LoVo (cell line): ENCODE results near the gene AFF3.
A peak's percentile ranks its signal among the peaks of the same experiment; 100 is the strongest.

Experiments used
- DNase-seq: peaks from one replicate; pipeline ENCODE4 v3.0.0-alpha.2; 2016; ENCODE audit warnings: low spot score

AFF3 gene

DNA sequence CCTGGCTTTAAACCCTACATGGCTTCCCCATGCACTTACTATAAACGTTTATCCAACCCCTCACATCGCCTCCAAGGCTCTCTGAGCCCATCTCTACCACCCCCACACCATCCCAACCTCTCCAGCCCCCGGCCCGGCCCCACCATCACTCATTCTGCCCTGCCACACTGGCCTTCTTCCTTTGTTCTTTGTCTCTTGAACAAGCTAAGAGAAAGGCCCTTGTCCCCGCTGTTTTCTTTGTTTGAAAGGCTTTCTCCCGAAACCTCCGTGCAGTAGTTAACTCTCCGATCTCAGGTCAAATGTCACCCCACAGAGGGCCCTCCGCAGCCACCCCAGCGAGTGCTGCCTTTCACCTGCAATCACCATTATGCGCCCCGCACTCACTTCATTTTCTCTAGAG lies 100.4 kb downstream of the AFF3 start:
- DNase-seq, result no peak

DNA sequence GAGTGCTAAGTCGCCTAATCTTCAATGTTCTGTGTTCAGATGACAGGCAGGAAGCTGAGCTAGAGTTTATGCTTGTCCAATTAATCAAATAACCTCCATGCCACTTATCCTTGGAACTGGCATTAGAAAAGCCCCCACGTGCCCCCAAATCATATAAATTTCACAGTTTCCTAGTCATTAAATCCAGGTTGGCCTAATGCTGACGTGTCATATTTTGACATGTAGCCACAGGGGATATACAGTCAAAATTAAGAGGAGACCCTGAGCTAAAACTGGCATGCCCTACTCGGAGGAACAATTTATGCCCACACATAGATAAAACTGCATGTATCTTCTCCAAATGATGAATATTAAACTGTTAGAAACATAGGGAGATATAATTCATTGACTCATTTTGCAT lies 101.0 kb downstream of the AFF3 start:
- DNase-seq, result no peak

DNA sequence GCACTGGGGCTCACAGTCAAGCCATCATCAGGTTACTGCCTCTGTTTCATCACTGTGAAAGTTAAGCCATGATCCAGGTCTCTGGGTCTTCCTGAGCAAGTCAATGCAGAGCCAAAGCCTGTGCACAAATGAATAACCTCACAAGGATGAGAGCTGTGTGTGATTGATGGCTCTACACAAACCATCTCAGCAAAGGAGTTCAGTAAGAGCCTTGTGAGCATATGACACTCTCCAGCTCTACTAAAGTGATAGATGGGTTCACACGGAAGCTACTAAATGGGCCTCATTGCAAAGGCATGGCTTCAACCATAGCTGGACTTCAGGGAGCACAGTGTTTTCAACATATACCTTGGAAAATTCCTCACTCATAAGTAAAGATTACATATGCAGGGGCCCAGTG lies 101.5 kb downstream of the AFF3 start:
- no peak for DNase-seq

DNA sequence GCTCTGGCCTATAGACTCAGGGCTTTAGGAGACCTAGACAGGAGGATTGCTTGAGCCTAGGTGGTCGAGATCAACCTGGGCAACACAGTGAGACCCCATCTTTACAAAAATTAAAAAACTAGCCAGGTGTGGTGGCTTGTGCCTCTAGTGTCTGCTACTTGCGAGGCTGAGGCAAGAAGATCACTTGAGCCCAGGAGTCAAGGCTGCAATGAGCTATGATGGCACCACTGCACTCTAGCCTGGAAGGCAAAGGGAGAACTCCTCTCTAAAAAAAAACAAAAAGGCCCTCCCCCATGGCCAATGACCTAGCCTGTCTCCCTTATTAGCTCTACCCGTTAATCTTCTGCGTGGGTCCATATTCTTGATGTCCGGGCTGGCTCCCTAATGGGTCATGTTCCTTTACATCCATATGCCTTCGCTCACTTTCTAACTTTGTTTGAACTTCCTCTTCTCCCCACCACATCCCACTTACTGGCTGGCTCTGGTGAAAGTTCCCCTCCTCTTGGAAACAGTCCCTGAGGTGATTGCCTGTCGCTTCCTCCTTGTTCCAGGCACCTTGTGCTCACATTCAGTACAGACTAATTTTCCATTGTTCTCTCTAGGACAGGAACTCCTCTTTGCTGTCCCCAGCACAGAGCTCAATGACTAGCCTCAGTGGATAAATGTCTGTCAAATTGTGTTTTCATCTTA lies 103.0 kb downstream of the AFF3 start:
- no peak for DNase-seq

DNA sequence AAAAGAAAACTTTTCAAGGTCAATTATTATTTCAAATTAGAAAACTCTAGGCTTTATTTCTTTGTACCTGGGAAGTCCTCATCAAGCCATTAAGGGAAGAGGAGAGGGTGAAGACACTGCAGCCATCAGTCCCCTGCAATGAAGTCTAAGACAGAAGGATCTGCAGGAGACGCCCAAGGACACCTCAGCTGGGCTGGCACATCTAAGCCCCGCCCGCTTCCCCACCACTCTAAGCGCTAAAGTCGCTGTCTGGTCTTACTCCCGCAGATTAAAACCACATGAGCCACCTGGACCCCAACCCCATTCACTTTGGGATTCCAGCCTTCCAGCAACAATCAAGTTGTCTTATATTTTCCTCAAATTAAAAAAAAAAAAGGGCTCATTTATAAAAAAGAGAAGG lies 104.4 kb downstream of the AFF3 start:
- no peak for DNase-seq

DNA sequence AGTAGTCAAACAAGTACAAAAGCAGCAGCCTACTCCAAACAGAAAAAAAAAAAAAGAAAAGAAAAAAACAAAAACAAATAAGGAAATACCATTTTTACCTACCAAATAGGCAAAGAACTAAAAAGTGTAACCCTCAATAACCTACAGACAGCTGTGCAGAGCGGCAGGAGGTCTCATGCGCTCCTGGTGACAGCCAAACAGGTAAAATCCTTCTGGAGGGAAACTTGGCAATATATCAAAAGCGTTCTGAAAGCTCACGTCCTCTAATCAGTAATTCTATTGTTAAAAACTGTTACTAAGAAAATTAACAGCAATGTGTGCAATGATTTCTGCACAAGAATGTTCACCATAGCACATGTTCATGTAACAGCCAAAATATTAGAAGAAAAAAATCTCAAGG lies 105.6 kb downstream of the AFF3 start:
- DNase-seq, result no peak

DNA sequence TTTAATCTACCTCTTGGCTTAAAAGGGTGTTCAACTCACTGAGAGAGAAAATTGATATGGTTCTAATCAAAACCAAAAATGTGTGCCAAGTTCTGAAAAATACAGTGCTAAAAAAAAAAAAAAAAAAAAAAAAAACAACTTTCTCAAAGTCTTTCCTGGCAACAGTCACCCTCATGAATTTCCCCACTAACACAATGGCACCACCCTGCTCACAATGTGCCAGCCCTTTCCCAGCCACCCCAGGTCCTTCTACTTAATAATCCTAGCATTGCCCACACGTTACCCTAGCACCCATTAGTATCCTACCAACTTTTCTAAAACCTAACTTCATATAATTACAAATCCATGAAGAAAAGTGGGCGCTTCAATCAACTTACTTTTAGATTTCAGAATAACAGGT lies 106.4 kb downstream of the AFF3 start:
- DNase-seq, result no peak

DNA sequence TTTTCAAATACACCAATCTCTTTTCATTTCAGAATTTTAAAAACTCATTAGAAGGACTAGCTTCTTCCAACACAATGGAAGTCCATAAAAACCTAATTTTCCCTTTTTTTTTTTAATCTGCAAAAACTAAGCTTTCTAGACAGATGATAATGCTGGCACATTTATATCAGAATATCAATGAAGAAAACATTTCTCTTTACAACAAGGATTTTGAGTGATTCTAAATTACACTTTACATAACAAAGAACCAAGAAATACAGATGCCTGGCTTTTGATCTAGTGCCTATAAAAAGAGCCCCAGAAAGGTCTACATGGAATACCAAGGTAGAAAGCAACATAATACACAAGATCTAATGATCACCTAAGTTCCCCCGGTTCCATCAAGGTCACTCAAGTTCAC lies 108.0 kb downstream of the AFF3 start:
- no peak for DNase-seq

DNA sequence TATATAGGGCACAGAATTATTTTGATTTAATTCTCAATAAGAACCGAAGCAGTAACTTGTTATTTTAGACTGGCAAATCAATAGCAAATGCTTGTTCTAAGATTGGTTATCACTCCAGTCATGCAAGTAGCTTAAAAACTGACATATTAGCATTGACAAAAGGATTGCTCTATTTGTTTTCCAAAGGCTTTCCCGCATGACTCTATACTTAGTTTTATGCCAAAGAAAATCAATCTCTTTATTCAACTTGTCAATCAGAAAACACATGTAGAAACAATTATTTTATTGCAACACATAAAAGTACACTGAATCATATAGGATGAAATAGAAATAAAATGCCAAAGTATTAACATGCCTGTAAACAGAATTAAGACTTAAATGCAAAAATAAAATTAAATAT lies 108.4 kb downstream of the AFF3 start:
- no peak for DNase-seq

DNA sequence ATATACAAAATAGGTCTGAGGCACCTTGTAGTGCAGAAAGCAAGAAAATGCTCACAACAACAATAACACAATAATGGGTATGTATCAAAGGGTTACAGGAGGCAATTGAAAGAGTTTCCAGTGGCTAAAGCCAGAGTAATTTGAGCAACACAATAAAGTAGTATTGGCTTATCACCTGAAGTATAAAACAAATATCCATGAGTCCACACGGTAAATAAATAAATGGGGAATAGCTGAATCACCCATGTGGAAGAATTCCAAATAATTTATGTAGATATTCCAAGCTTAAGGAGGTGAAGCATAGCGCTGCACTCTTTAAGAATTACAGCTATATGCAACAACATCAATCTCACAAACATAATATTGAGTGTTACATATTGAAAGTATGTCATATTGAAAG lies 110.8 kb downstream of the AFF3 start:
- no peak for DNase-seq

DNA sequence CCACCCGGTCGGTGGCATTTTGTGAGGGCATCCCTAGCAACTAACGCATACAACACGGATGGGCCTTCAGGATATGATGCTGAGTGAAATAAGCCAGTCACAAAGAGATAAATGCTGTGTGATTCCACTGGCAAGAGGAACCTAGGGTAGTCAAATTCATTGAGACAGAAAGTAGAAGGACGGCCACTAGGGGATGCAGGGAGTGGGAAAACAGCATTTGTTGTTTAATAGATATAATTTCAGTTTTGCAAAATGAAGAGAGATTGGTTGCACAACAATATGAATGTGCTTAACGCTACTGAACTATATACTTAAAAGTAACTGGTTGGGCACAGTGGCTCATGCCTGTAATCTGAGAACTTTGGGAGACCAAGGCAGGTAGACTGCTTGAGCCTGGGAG lies 112.9 kb downstream of the AFF3 start:
- DNase-seq, result no peak

DNA sequence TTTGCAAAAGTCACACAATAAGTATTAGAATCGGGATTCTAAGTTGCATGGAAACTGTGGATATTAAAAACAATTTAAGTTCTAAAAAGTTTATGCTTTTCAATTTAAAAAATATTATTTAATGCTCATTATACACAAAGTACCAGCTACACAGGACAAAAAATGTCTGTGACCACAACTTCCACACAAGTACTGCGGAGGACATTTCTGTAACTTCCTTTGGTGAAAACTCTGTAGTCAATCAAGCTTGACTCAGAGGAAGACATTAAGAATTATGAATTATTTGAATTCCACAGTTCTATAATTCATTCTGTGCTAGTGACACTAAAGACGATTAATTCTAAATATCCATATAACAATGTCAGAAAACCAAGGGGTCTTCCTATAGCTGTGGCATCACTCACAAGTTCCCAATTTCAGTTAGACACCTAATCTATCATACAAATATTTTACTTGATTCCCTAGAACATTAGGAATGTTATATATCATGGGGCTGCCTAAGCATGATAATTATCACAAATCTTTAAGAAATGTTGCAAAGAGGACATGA lies 120.5 kb downstream of the AFF3 start:
- no peak for DNase-seq

DNA sequence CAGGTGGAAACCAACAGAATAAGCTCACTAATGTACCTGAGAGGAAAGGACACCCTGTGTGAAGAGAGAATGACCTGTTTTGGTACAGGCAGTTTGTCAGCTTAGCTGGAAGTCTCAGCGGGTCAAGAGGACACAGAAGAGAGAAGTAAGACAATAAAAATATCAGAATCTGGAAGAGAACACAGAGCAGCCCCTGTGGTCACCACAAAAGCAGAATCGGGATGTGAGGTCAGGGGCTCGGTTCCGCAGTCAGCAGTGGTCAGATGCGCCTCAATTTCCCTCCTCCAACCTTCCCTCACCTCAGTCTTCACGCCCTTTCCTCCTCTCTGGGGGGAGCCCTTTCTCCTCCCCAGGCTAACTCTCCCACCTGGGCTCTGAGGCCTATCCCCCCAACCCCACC lies 122.9 kb downstream of the AFF3 start:
- DNase-seq, result no peak

DNA sequence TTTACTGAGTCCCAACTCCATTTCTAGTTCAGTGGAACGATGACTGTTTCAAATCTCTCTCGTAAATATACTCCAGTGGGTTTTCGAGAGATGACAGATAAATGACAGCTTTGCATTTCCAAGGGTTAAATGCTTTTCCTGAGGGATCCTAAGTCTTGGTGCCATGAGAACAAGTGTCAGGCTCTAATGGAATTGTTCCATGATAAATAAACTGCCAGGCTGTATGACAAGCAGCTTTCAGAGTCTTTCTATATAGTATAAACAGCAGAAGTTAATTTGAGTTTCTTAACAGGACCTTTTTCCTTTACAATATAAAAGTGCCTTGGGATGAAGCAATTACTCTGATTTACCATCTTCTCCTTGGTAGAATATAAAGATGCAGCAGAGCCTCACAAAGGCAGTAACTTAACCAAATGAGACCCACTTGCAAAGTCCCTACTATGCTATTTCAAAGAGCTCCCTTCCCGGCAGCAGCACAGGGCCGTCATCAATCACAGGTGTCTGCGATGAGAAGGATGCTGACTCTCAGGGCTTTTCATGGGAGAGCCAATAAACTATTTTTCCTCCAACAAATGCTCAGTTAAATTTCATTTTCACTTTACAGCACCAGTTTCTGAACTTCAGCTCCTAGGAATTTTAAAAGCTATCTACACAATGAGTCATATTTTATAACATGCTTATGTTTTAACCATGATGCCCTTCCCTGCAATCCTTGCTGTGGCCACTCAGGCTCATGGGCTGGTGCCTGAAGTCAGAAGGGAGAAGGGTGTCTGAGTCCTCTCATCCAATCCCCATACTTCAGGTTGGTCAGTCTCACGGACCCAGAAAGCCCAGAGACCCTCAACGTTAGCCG lies 123.8 kb downstream of the AFF3 start:
- peak; percentile 13 for DNase-seq

DNA sequence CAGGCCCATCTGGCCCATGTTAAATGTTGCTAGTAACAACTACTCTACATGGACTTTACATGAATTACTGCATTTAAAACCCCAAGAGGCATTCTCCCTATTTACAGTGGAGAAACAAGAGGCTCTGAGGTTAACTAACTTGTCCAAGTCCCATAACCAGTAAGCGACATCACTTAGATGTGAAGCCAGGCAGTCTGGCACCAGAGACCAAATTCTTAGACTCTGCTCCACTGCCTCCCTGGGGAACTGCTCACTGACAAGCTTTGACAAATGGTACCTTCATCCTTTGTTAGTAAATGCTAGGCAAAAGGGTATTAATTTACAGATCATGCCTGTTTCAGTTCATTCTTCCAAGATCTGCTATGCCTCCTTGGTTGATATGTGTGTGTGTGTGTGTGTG lies 124.8 kb downstream of the AFF3 start:
- no peak for DNase-seq

DNA sequence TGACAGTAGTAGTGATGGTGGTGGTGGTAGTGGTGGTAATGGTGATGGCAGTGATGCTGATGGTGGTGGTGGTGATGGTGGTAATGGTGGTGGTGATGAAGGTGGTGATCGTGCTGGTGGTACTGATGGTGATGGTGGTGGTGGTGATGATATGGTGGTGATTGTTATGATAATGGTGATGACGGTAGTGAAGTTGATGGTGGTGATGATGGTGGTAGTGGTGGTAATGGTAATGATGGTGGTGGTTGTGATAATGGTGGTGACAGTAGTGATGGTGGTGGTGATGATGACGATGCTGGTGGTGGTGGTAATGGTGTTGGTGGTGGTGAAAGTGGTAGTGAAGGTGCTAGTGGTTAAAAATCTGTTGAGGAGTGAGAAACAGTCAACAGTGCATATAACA lies 125.6 kb downstream of the AFF3 start:
- no peak for DNase-seq

DNA sequence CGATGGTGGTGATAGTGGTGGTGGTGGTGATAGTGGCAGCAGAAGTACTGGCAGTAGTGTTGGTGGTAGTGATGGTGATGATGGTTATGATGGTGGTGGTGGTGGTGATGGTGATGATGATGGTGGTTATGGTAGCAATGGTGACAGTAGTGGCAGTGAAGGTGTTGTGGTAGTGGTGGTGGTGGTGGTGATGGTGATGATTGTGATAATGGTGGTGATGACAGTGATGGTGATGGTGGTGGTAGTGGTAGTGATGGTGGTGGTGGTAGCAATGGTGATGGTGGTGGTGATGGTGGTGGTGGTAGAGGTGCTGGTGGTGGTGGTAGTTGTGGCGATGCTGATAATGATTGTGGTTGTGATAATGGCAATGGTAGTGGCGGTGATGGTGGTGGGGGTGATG lies 126.5 kb downstream of the AFF3 start:
- DNase-seq, result no peak

DNA sequence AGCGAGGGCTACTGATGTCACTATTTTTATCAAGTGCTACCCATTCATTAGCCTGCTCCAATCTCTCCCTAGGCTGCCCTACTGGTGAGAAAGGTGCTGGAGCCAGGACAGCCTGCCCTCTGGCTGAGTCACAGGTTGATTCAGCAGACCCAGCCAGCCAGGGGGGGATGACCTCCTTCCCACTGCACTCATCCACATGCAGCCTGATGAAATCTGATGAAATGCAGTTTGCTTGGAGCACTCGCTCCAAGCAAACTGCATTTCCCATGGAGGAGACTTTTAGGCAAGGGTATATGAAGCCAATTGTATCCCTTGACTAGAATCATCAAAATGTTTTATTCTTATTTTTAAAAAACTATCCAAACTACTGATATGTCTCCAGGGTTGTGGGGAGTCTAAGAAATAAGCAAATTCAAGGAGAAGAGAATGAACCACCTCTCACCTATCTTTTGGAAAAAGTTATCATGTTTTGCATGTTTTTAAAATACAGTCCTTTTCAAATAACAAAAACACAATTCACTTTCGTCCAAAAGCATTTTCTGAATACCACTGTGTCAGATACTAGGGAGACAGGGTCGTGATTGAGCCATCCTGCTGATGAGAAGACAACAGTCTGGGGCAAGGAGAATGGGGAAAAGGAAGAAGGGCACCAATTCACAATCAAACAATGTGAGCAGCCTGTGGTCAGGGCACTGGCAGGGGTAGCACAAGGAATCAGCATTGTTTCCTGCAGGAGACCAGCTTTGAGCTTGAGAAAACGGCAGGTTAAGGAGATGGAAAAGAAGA lies 128.3 kb downstream of the AFF3 start:
- peak; percentile 71 for DNase-seq

DNA sequence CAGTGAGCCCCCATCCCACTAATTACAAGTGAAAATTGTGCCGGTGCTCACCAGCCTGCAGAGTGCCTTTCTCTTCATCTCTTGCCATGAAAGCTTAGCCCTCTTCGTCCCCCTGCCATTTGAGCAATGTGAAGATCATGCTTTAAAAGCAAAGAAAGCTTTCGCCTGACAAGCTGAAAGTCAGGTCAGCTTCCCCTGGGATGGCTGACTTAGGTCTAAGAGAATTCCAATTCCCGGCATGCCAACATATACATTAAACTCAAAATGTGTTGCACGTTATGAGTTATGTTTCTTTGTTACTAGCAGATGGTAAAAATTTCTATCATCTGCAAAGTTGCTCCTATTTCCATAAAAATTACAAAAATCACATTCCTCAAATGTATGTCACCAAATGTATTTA lies 129.8 kb downstream of the AFF3 start:
- no peak for DNase-seq

DNA sequence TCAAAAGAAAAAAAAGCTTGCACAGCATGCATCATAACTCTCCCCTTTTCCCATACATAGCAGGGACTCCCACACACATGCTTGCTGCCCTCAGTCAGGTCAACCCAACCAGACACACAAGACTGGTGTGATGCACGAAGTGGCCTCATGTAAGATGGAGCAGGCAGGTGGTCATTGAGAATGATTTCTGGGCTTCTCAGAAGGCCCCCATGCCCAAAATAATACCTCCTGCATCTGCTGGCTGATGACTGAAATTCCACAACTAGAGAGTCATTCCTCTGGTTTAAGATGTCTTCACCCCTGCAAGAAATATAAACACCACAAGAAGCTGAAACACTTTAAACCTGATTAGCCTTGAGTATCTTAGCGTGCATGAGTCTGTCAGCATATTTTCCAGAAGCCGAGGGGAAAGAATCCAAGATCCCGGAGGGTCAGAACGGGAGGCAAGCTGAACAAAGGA lies 131.1 kb downstream of the AFF3 start:
- no peak for DNase-seq

DNA sequence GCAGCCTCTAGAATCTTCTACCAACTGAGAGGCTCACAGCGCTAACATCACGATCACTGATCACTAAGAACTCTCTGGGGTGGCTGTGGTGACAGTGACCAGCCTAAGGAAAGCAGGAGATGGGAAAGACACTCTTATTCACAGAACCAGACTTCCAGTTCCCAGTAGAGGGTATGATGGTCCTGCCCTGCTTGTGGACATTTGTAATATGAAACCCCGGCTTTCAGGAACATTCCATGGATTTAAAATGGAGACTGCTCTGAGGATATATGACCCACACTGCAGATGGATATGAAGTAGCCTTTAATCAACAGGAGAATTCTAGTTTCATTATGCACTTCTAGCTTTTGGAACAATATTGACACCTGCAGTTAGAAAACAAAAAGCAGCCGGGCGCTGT lies 131.8 kb downstream of the AFF3 start:
- no peak for DNase-seq

DNA sequence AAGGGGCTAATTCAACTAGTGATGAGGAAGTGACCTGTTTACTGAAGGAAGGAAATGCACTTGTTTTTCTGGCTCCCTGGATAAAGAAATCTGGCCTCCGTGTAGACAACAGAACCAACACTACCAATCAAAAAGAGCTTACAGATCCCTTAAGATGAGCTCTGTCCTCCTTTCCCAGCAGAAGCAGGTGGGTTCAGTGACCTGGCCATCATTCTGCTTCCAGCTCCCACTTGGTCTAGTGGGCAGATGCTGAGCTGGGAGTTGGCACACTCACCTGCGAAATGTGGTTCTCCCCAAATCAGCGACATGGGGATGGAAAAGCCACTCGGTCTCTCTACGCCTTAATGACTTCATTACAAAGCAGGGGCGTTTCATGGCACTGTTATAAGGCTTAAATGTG lies 132.6 kb downstream of the AFF3 start:
- no peak for DNase-seq

DNA sequence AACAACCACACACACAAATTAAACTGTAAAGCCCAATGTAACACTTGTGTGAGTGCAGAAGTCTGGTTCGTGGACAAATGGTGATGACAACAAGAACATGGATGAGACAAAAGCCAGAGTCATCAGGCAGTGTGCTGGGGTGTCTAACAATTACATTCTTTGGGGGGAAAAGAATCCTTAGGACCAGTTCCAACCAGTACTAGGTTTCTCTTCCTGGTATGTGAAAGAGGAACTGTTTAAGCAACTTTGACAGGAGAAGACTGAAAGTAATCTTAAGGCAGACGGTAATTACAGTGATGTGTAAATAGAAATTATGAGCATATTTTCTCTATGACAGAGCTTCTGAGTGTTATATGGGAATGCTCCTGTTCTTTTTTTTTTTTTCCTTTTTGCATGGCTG lies 133.4 kb downstream of the AFF3 start:
- no peak for DNase-seq
